GM21360 (cell line): Measurements from ENCODE around the gene ANP32E.
A peak's percentile ranks its signal among the peaks of the same experiment; 100 is the strongest.
"Not testable (repeated sequence)": the region's sequence is repeated elsewhere in the genome, so short reads cannot be mapped to it uniquely, and the experiment has no call there.

ENCODE experiments used
- ATAC-seq: cut with Tn5 transposase; IDR thresholded peaks from one replicate; pipeline ENCODE4 v1.9.1; 2021; ENCODE audit warnings: mild to moderate bottlenecking, moderate library complexity; ENCODE audit not compliant: unreplicated experiment

Gene ANP32E

GRCh38 chr1:150257624-150258585 is 22.0 kb upstream of the ANP32E start, which contains the start of gene CA14:
Gene CA14, plus strand, starts transcription at chr1:150257774. Its CDS starts 355 bp downstream, at chr1:150258129.
- ATAC-seq: no peak

- ATAC-seq: no peak
These were observed 20.8 kb upstream of the ANP32E start for GRCh38 chr1:150256554-150257341.

GRCh38 chr1:150256198-150256553 is 20.3 kb upstream of the ANP32E start:
- ATAC-seq: no peak

DNA sequence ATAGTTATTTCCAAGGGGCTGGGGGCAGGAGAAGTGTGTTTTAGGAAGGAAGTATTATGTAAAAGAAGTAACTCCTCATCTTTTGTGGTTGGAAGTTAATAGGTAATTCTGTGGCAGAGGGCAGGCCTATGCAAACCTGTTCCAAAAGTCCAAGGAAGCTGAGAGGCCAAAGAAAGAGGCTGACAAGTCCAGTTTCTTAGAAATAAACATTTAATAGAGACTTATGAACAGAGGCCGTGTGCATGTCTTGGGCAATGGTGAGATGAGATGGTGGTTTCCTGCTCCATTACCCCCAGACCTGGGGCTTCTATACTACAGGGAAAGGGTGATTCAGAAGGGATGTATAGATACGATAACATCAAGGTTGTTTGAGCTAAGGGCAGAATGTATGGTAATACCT is 14.0 kb upstream of the ANP32E start:
- no peak for ATAC-seq

- ATAC-seq: no peak
These were observed 7.1 kb upstream of the ANP32E start for GRCh38 chr1:150243003-150243402.

DNA sequence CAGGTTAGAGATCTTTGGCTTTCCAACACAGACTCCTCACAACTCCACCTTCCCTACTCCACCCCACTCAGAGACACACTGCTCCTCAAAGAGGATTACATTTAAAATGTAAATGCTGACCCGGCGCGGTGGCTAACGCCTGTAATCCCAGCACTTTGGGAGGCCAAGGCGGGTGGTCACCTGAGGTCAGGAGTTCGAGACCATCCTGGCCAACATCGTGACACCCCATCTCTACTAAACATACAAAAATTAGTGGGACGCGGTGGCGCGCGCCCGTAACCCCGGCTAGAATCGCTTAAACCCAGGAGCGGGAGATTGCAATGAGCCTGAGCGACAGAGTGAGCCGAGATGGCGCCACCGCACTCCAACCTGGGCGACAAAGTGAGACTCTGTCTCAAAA is 1.8 kb upstream of the ANP32E start:
- no peak for ATAC-seq

DNA sequence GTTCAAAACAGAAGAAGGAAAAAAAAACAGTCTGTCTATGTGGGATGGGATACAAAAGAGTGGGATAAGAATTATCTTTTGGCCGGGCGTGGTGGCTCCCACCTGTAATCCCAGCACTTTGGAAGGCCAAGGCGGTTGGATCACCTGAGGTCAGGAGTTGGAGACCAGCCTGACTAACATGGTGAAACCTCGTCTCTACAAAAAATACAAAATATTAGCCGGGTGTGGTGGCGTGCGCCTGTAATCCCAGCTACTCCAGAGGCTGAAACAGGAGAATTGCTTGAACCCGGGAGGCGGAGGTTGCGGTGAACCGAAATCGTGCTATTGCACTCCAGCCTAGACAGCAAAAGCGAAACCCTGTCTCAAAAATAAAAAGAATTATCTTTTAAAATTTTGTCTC is 1.3 kb upstream of the ANP32E start:
- ATAC-seq: not testable (repeated sequence)

- no peak for ATAC-seq
These were observed 745 bp upstream of the ANP32E start for GRCh38 chr1:150236614-150237100.

DNA sequence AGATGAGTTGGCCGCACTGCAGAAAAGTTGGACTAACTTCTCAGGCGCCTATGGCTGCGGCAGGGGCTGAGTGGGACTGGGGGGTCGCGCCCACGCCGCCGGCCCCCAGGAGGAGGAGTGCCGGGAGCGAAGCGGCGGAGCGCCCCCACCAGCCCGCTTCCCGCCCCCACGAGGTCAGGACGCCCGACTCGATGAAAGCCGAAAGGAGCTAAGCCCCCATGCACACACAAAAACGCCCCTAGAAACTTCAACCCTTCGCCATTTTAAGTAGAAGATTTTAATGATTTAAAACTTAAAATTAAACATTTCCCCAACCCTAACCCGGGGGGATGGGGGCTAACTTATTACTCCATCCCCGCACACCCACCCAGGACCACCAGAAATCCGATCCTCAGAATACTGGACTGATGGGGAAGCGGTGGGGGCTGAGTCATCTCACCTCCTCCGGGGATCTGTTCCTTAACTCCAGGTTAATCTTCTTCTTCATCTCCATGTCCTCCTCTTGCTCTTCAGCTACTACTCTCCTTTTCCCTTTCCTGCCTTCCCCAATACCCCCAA is 539 bp downstream of the ANP32E start:
- peak; percentile 11 for ATAC-seq

DNA sequence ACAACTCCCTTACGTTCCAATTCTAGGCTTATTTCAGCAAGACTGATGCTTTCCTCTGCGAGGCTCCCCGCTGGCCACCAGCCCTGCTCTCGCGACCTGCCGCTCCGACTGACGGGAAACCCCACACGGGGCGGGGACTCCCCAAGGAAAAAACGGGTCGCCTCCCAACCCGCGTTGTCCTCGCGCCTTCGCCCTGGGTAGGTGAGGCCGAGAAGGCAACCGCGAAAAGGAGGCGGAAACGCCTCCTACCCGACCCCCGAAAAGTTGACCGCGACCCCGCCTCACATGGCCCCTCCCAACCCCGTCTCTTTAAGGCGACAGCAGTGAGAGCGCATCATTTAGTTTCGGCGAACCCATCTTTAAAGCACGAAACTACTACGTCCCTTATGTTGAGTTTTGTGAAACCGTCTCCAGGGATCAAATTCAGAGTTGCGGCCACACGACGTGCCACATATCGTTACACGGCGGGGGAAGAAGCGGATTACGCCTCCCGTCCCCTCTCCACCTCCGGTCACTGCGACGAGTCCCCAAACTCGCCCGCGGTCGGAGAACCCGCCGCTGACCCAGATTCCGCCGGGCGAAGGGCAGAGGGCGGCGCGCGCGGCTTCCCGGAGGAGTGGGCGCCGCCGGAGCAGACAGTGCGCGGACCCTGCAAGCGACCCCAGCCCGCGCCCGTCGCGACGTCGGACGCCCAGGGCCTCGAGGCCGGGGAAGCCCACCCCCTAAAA is 1.2 kb downstream of the ANP32E start:
- peak; percentile 53 for ATAC-seq

- no peak for ATAC-seq
These were observed 1.7 kb downstream of the ANP32E start for GRCh38 chr1:150234309-150234565.

DNA sequence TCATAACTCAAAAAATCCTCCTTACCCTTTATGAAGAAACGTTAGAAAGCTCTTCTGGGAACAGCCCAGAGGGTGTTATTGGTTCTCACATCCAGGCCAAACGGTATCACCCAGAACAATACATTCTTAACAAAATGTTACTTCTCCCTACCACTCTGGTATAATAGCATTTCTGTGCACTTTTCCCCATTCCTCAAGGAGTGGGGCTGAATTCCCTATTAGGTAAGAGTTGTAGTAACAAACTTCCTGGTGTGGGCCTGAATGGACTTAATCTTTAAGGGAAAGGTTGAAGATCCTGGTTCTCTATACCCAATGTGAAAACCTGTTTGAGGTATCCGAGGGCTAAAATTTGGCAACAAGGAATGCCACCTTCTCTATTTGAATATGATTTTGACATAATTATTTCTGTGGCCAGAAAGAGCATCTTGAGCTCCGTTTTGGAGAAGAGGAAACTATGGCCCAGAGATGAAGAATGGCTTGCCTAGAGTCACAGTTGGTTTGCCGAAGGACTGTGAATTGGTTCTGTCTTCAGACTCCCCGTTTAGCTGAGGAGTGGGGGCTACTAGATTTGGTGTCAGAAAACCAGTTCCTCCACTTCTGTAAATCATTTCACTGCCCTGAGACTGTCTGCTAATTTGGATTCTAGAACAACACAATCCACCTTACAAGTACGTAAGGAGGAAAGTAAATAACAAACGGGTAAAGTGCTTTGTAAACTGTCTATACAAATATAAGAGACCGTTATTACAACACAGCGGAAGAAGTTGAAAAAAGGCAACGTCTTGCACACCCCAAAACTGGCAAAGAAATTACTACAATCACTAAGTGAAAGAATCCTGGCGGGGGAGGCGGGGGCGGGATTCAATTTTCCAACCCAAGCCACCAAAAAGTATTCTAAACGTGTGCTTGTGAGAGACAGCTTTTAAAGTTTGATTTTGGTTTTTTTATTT is 2.3 kb downstream of the ANP32E start:
- ATAC-seq: no peak

- ATAC-seq: not testable (repeated sequence)
These were observed 3.0 kb downstream of the ANP32E start for GRCh38 chr1:150232921-150233320.

DNA sequence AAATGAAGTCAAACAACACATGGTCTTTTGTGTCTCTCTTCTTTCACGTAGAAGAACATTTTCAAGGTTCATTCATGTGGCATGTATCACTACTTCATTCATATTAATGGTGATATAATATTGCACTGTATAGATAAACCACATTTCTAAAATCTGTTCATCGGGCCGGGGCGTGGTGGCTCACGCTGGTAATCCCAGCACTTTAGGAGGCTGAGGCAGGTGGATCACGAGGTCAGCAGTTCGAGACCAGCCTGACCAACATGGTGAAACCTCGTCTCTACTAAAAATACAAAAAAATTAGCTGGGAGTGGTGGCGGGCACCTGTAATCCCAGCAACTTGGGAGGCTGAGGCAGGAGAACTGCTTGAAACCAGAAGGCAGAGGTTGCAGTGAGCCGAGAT is 7.7 kb downstream of the ANP32E start:
- ATAC-seq: not testable (repeated sequence)

GRCh38 chr1:150227228-150227627 is 8.7 kb downstream of the ANP32E start:
- ATAC-seq: no peak

- no peak for ATAC-seq
These were observed 9.4 kb downstream of the ANP32E start for GRCh38 chr1:150226486-150226885.

- ATAC-seq: no peak
These were observed 10.4 kb downstream of the ANP32E start for GRCh38 chr1:150225546-150225945.

- no peak for ATAC-seq
These were observed 10.9 kb downstream of the ANP32E start for GRCh38 chr1:150224983-150225382.

DNA sequence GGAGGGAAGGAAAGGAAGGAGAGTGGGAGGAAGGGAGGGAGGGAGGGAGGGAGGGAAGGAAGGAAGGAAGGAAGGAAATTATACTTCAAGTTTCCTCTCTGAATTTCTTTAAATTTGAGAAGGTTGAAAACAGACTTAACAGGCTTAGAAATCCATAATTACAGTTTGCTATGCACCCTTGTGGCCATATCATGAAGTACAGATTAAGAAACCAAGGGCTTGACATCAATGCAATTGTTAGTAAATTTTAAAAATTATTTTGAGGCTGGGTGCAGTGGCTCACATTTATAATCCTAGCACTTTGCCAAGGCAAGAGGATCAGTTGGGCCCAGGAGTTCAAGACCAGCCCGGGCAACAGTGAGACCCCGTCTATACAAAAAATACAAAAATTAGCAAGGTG is 14.4 kb downstream of the ANP32E start:
- ATAC-seq: no peak

DNA sequence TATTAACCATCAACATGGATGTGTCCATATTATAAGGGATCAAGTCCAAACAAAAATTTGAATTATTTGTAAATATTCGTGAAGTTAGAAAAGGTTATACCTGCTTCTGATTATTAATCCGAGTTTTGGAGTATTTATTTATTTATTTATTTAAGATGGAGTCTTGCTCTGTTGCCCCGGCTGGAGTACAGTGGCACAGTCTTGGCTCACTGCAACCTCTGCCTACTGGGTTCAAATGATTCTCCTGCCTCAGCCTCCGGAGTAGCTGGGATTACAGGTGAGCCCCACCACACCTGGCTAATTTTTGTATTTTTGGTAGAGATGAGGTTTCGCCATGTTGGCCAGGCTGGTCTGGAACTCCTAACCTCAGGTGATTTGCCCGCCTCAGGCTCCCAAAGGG is 20.1 kb downstream of the ANP32E start:
- ATAC-seq: not testable (repeated sequence)
